HepG2 (cell line): Measurements from ENCODE around the gene DEGS1. TPM values are rescaled to one million over a fixed set of nuclear protein-coding genes. Genes with fewer than 3 reads are reported as not detected.
A peak's percentile ranks its signal among the peaks of the same experiment; 100 is the strongest.

Experiments
- AGO2 ChIP-seq: fragments of 200-400 bp; formaldehyde crosslinking; optimal IDR thresholded peaks from 2 replicates; pipeline ENCODE3; 2017; ENCODE audit warnings: mild to moderate bottlenecking, low read depth, low read length, moderate library complexity
- ETV5 ChIP-seq: IDR thresholded peaks from 2 replicates; pipeline ENCODE4 v1.6.1; 2018; ENCODE audit warnings: missing biosample characterization, missing genetic modification reagents, inconsistent platforms, borderline replicate concordance
- KDM3A ChIP-seq: IDR thresholded peaks from 2 replicates; pipeline ENCODE4 v1.6.1; 2018; ENCODE audit warnings: low read depth, missing compliant biosample characterization
- LCORL ChIP-seq, 2 experiments: fragments of 450-650 bp in 1 of 2; sonication (generic) in 1 of 2; formaldehyde crosslinking in 1 of 2; IDR thresholded peaks; 2 replicates each; pipeline versions ENCODE4 v1.5.0 to v1.6.1; 2017 to 2020; ENCODE audit warnings: antibody characterized with exemption in 1 of 2, missing genetic modification reagents in 1 of 2
- MED13 ChIP-seq: sonication (generic); formaldehyde crosslinking; IDR thresholded peaks from 2 replicates; pipeline ENCODE4 v1.5.0; 2020; ENCODE audit warnings: missing genetic modification reagents
- NBN ChIP-seq: fragments of 450-650 bp; conservative IDR thresholded peaks from 2 replicates; pipeline ENCODE4 v1.6.1; 2017
- RNF2 ChIP-seq: fragments of 450-650 bp; conservative IDR thresholded peaks from 2 replicates; pipeline ENCODE4 v1.6.1; 2016; ENCODE audit warnings: low read depth
- SIX4 ChIP-seq: sonication (generic); formaldehyde crosslinking; IDR thresholded peaks from 2 replicates; pipeline ENCODE4 v1.4.0; 2020; ENCODE audit warnings: missing genetic modification reagents
- TOPORS ChIP-seq: sonication (generic); formaldehyde crosslinking; IDR thresholded peaks from 2 replicates; pipeline ENCODE4 v1.8.0; 2023; ENCODE audit warnings: mild to moderate bottlenecking, missing genetic modification reagents
- ZBTB20 ChIP-seq: sonication (generic); formaldehyde crosslinking; IDR thresholded peaks from 2 replicates; pipeline ENCODE4 v1.8.1; 2023; ENCODE audit warnings: missing genetic modification reagents, low read depth, mild to moderate bottlenecking, borderline replicate concordance
- ZFP36L2 ChIP-seq: sonication (generic); formaldehyde crosslinking; IDR thresholded peaks from 2 replicates; pipeline ENCODE4 v1.4.0; 2020; ENCODE audit warnings: missing genetic modification reagents
- ZNF10 ChIP-seq: sonication (generic); formaldehyde crosslinking; IDR thresholded peaks from 2 replicates; pipeline ENCODE4 v1.4.0; 2020; ENCODE audit warnings: mild to moderate bottlenecking, low read depth, missing genetic modification reagents, borderline replicate concordance
- ZNF350 ChIP-seq: sonication (generic); formaldehyde crosslinking; IDR thresholded peaks from 2 replicates; pipeline ENCODE4 v1.4.0; 2020; ENCODE audit warnings: mild to moderate bottlenecking, low read depth, missing genetic modification reagents, borderline replicate concordance
- ZNF441 ChIP-seq: sonication (generic); formaldehyde crosslinking; IDR thresholded peaks from 2 replicates; pipeline ENCODE4 v1.7.0; 2021; ENCODE audit warnings: missing genetic modification reagents, borderline replicate concordance
- ZNF558 ChIP-seq: sonication (generic); formaldehyde crosslinking; IDR thresholded peaks from 2 replicates; pipeline ENCODE4 v1.9.0; 2022; ENCODE audit warnings: mild to moderate bottlenecking, missing genetic modification reagents, borderline replicate concordance
- ZNF780A ChIP-seq: sonication (generic); formaldehyde crosslinking; IDR thresholded peaks from 2 replicates; pipeline ENCODE4 v1.8.0; 2022; ENCODE audit warnings: mild to moderate bottlenecking, missing genetic modification reagents, moderate library complexity
- polyA plus RNA-seq, 8 experiments: library from polyadenylated mRNA; depleted of rRNA in 3 of 8; stranded (reverse) in 7 of 8; unstranded in 1 of 8; fragments of >200 nt; fragmentation: Illumina TruSeq in 4 of 8; extraction: Trizol in 4 of 8; gene quantifications; 2 replicates each; pipeline versions ENCODE4 v1.2.1 to v1.2.3, GENCODE V29; 2011 to 2016; ENCODE audit warnings: low read depth in 4 of 8, missing spikeins in 1 of 8, mixed read lengths in 1 of 8; ENCODE audit not compliant: insufficient read depth in 1 of 8
- total RNA-seq, 5 experiments: library from RNA; depleted of rRNA; stranded (reverse); fragments of >200 nt; fragmentation: Illumina TruSeq; extraction: Trizol; gene quantifications; 2 replicates each; pipeline ENCODE4 v1.2.3, GENCODE V29; 2016; ENCODE audit warnings: low read depth in 1 of 5
- TF ChIP-seq, protein P1 (sequence below): sonication (generic); formaldehyde crosslinking; IDR thresholded peaks from 2 replicates; pipeline ENCODE4 v1.4.0; 2020; ENCODE audit warnings: mild to moderate bottlenecking, missing genetic modification reagents
- TF ChIP-seq, protein P2 (sequence below): sonication (generic); formaldehyde crosslinking; IDR thresholded peaks from 2 replicates; pipeline ENCODE4 v1.4.0; 2020; ENCODE audit warnings: missing genetic modification reagents, borderline replicate concordance
- TF ChIP-seq, protein P3 (sequence below): sonication (generic); formaldehyde crosslinking; conservative IDR thresholded peaks from 2 replicates; pipeline ENCODE4 v1.5.0; 2020; ENCODE audit warnings: missing genetic modification reagents
- TF ChIP-seq, protein P4 (sequence below): sonication (generic); formaldehyde crosslinking; IDR thresholded peaks from 2 replicates; pipeline ENCODE4 v1.4.0; 2020; ENCODE audit warnings: missing genetic modification reagents
- TF ChIP-seq, protein P5 (sequence below): sonication (generic); formaldehyde crosslinking; IDR thresholded peaks from 2 replicates; pipeline ENCODE4 v1.8.1; 2022; ENCODE audit warnings: low read depth, mild to moderate bottlenecking, missing genetic modification reagents

DEGS1 gene
- total and polyA plus RNA-seq, 2 of the 13 experiments (the other 11 are each of a cell fraction or from before 2014, with no cell fraction given): 18.1 to 35.9 TPM

DNA sequence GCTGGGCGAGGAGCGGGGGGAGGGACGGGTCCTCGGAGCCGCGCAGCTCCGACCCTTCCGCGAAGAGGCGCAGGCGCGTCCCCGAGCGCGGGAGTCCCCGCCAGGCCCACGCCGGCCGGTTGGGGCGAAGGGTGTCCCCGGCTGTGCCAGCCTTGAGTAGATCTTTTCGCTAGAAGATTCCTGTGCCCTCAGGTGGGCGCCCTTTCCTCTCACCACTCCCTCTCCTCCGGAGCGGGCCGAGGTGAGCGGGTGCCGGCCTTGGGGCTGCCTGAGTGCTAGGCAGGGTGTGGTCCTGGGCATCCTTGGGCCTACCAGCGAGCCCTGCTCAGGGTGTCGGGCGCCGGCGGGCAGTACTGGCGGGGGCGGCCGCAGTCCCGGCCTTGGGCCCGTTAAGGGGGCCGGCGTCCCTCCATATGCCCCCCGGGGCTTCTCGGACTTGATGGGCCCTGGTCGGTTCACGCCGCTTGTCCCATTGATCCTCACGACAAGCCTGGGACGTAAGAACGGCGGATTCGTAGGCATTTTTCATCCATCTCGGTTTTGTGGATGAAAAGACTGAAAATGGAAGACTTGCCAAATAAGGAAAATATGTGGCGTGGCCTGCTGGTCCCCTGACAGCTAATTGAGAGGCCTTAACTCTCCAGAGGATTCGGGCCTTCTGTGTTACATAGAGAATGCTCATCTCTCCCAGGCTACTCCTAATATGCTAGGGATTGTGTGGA lies 712 bp downstream of the DEGS1 start (continued):
- TF ChIP-seq SIX4 (no peak), ZNF558 (CRISPR knock-in tag) (no peak), ZNF441 (no peak; the same call in 1 of the 2 replicates), RNF2 (0 out of 2 replicates have a peak, but pooled peaks have one; percentile 1), NBN (no peak), ZNF780A (CRISPR knock-in tag) (no peak), MED13 (no peak), ZNF350 (CRISPR knock-in tag) (no peak), ETV5 (CRISPR knock-in tag) (no peak), ZFP36L2 (no peak), KDM3A (CRISPR knock-in tag) (peak; percentile 30; the same call in 1 of the 2 replicates), TOPORS (CRISPR knock-in tag) (no peak), ZNF10 (CRISPR knock-in tag) (no peak), LCORL (IDR thresholded peaks at IDR 0.05) (no peak), LCORL (CRISPR knock-in tag; IDR thresholded peaks at IDR 0.05) (peak; percentile 40; the same call in 1 of the 2 replicates), ZBTB20 (CRISPR knock-in tag) (no peak), AGO2 (peak; percentile 7)
- TF ChIP-seq, protein P1, sequence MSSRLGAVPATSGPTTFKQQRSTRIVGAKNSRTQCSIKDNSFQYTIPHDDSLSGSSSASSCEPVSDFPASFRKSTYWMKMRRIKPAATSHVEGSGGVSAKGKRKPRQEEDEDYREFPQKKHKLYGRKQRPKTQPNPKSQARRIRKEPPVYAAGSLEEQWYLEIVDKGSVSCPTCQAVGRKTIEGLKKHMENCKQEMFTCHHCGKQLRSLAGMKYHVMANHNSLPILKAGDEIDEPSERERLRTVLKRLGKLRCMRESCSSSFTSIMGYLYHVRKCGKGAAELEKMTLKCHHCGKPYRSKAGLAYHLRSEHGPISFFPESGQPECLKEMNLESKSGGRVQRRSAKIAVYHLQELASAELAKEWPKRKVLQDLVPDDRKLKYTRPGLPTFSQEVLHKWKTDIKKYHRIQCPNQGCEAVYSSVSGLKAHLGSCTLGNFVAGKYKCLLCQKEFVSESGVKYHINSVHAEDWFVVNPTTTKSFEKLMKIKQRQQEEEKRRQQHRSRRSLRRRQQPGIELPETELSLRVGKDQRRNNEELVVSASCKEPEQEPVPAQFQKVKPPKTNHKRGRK (CRISPR knock-in tag): no peak
- TF ChIP-seq, protein P2, sequence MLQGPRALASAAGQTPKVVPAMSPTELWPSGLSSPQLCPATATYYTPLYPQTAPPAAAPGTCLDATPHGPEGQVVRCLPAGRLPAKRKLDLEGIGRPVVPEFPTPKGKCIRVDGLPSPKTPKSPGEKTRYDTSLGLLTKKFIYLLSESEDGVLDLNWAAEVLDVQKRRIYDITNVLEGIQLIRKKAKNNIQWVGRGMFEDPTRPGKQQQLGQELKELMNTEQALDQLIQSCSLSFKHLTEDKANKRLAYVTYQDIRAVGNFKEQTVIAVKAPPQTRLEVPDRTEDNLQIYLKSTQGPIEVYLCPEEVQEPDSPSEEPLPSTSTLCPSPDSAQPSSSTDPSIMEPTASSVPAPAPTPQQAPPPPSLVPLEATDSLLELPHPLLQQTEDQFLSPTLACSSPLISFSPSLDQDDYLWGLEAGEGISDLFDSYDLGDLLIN (CRISPR knock-in tag): no peak
- TF ChIP-seq, protein P3, sequence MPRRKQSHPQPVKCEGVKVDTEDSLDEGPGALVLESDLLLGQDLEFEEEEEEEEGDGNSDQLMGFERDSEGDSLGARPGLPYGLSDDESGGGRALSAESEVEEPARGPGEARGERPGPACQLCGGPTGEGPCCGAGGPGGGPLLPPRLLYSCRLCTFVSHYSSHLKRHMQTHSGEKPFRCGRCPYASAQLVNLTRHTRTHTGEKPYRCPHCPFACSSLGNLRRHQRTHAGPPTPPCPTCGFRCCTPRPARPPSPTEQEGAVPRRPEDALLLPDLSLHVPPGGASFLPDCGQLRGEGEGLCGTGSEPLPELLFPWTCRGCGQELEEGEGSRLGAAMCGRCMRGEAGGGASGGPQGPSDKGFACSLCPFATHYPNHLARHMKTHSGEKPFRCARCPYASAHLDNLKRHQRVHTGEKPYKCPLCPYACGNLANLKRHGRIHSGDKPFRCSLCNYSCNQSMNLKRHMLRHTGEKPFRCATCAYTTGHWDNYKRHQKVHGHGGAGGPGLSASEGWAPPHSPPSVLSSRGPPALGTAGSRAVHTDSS (CRISPR knock-in tag): no peak
- TF ChIP-seq, protein P4, sequence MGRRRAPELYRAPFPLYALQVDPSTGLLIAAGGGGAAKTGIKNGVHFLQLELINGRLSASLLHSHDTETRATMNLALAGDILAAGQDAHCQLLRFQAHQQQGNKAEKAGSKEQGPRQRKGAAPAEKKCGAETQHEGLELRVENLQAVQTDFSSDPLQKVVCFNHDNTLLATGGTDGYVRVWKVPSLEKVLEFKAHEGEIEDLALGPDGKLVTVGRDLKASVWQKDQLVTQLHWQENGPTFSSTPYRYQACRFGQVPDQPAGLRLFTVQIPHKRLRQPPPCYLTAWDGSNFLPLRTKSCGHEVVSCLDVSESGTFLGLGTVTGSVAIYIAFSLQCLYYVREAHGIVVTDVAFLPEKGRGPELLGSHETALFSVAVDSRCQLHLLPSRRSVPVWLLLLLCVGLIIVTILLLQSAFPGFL (CRISPR knock-in tag): no peak
- TF ChIP-seq, protein P5, sequence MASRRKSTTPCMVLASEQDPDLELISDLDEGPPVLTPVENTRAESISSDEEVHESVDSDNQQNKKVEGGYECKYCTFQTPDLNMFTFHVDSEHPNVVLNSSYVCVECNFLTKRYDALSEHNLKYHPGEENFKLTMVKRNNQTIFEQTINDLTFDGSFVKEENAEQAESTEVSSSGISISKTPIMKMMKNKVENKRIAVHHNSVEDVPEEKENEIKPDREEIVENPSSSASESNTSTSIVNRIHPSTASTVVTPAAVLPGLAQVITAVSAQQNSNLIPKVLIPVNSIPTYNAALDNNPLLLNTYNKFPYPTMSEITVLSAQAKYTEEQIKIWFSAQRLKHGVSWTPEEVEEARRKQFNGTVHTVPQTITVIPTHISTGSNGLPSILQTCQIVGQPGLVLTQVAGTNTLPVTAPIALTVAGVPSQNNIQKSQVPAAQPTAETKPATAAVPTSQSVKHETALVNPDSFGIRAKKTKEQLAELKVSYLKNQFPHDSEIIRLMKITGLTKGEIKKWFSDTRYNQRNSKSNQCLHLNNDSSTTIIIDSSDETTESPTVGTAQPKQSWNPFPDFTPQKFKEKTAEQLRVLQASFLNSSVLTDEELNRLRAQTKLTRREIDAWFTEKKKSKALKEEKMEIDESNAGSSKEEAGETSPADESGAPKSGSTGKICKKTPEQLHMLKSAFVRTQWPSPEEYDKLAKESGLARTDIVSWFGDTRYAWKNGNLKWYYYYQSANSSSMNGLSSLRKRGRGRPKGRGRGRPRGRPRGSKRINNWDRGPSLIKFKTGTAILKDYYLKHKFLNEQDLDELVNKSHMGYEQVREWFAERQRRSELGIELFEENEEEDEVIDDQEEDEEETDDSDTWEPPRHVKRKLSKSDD (CRISPR knock-in tag): no peak
